Islet of Langerhans (tissue), 1 donor: ENCODE measurements around the gene ZFAND2A.

Source experiments
- FAIRE-seq: peaks from one replicate; lab custom pipeline; 2011; peaks lifted over from hg19 to GRCh38; lab: Jason Lieb, UNC

Gene ZFAND2A

DNA sequence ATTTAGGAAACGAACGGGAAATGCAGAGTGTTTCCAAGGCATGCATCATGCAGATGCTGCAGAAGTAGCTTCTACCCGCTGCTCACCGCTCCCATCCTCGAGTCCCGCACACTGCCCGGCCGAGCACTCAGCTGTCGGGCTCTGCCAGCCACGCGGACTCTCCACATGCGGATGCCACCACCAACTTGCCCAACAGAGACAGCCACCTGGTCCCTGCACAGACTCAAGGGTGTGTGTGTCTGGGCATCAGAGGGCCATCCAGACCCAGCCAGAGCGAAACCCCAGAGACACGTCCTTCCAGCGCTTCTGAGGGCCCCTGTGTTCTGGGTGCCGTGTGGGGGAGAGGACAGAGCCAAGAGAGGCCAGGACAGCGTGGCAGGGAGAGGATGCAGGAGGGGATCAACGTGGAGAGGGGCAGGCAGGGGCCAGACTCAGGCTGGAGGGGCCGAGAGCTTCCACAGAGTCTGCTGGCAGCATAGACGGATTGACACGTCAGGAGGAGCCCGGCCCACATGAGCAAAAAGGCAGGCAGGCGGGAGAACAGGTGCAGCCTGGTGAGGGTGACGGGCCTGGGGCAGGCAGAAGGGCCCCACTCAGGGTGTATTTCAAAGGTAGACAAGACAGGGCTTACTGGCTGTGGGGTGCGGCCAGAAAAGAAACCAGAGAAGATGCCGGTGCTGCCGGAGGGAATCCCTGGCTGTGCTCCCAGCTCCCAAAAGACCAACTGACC, 53.8 kb downstream of the ZFAND2A start:
- FAIRE-seq = no peak

GRCh38 chr7:1105189-1105588, 54.8 kb downstream of the ZFAND2A start:
- no peak for FAIRE-seq

GRCh38 chr7:1104516-1105179, 55.3 kb downstream of the ZFAND2A start:
- FAIRE-seq = no peak

GRCh38 chr7:1103789-1104515, 56.0 kb downstream of the ZFAND2A start:
- no peak for FAIRE-seq

DNA sequence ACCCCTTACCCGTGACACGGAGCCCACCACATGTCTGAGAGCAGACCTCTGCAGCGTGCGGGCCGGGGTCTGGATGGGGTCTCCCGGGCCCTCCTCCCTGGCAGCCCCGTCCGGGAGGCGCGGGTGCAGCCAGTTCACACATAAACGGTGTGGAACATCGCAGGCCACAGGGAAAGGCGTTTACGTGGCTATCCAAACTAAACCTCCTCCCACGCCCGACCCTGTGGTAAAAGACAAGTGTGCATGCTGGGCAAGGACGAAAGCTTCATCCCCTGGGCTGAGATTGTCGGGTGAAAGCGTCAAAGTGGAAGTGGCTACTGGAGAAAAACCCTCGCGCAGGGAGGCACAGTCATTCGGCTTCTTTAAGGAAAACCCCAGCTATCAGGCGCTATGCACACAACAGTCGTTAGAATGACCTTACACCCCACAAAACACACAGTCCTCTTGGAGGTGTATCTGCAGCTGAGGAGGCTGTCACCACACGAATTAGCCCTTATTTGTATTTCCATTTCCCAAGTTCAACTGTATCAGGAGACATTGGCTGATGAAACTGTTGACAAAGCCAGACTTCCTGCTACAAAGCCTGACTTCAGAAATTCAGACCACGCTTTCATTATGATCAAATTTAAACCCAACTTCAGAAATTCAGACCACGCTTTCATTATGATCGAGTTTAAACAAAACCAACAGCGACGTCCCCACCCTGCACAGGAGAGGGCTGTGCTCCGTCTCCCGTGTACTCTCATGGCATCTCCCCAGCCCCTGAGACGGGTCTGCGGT, 56.8 kb downstream of the ZFAND2A start:
- FAIRE-seq = no peak
